Omental fat pad (tissue), 4 donors: Measurements from ENCODE around the gene NRBP1. TPM values are rescaled to one million over a fixed set of nuclear protein-coding genes. Genes with fewer than 3 reads are reported as not detected.

Source experiments
- ATAC-seq: fragments of 150-250 bp; one replicate; pipeline ENCODE4 v1.9.1; 2016; ENCODE audit warnings: mild to moderate bottlenecking, moderate library complexity; ENCODE audit not compliant: low FRiP score
- DNase-seq: peaks from one replicate; pipeline ENCODE4 v3.0.0-alpha.2; 2019; ENCODE audit warnings: low spot score
- CTCF ChIP-seq, 3 donors: fragments of 450-650 bp; IDR thresholded peaks; one replicate each; pipeline ENCODE4 v1.5.1; 2016 to 2017; ENCODE audit warnings: antibody characterized with exemption in 3 of 3, mild to moderate bottlenecking in 3 of 3, moderate library complexity in 2 of 3
- total RNA-seq, 4 donors: library from RNA; depleted of rRNA; stranded (reverse); fragments of >200 nt; gene quantifications; one replicate each; pipeline ENCODE4 v1.1.0, GENCODE V29; 2016

NRBP1 gene
- total RNA-seq, 4 donors from 2014 or later = 65.6 to 75.5 (median 71.8) TPM

- peak; percentile 58 for ATAC-seq
- no peak for DNase-seq
- TF ChIP-seq CTCF (IDR thresholded peaks at IDR 0.05) = no peak
Measured at GRCh38 chr2:27441958-27442919, 13.8 kb downstream of the NRBP1 start, which contains the start of gene KRTCAP3. TSS of gene KRTCAP3 (plus strand) at chr2:27442381. CDS start at chr2:27442413, 32 bp downstream.

GRCh38 chr2:27442920-27443282, 14.5 kb downstream of the NRBP1 start:
- ATAC-seq (peak; percentile 16), DNase-seq (no peak)
- no peak for TF ChIP-seq CTCF (IDR thresholded peaks at IDR 0.05)

- DNase-seq (no peak), ATAC-seq (no peak)
- no peak for TF ChIP-seq CTCF (IDR thresholded peaks at IDR 0.05)
Measured at GRCh38 chr2:27445155-27445554, 16.7 kb downstream of the NRBP1 start.

GRCh38 chr2:27445615-27446014, 17.2 kb downstream of the NRBP1 start:
- ATAC-seq (no peak), DNase-seq (no peak)
- no peak for TF ChIP-seq CTCF (IDR thresholded peaks at IDR 0.05)

- no peak for TF ChIP-seq CTCF (IDR thresholded peaks at IDR 0.05)
- DNase-seq (no peak), ATAC-seq (no peak)
Measured at GRCh38 chr2:27446057-27446456, 17.6 kb downstream of the NRBP1 start.

GRCh38 chr2:27448381-27448780, 19.9 kb downstream of the NRBP1 start:
- ATAC-seq (no peak), DNase-seq (no peak)
- no peak for TF ChIP-seq CTCF (IDR thresholded peaks at IDR 0.05)

GRCh38 chr2:27451095-27451494, 22.7 kb downstream of the NRBP1 start:
- no peak for DNase-seq
- no peak for ATAC-seq
- TF ChIP-seq CTCF (IDR thresholded peaks at IDR 0.05) = no peak
